SU-DHL-6 (cell line): Measurements from ENCODE around the gene GOPC.

Source experiments
- H2AFZ ChIP-seq: fragments of 200-600 bp; sonication (generic); 2 replicates; pipeline ENCODE4 v1.6.1; 2014; ENCODE audit warnings: low read depth, mild to moderate bottlenecking, moderate library complexity, mixed read lengths, antibody characterized with exemption, low read length; ENCODE audit not compliant: severe bottlenecking
- H3F3A ChIP-seq: fragments of 200-600 bp; shearing (Covaris generic); 2 replicates; pipeline ENCODE4 v1.6.0; 2016; ENCODE audit warnings: antibody characterized with exemption, mild to moderate bottlenecking; ENCODE audit not compliant: insufficient read depth
- H3K27ac ChIP-seq: fragments of 200-600 bp; sonication (generic); 2 replicates; pipeline ENCODE4 v1.5.1; 2016; ENCODE audit warnings: low read depth, mild to moderate bottlenecking, low read length, moderate library complexity, mixed read lengths
- H3K27me3 ChIP-seq: fragments of 200-600 bp; sonication (generic), shearing (Covaris generic); 2 replicates; pipeline ENCODE4 v1.6.0; 2014; ENCODE audit warnings: mild to moderate bottlenecking, low read length
- H3K36me3 ChIP-seq: fragments of 200-600 bp; sonication (generic); 2 replicates; pipeline ENCODE4 v1.6.1; 2014; ENCODE audit warnings: mild to moderate bottlenecking, low read length, mixed read lengths
- H3K4me2 ChIP-seq: fragments of 300-600, 200-600 bp; shearing (Covaris generic), sonication (generic); 2 replicates; pipeline ENCODE4 v1.6.0; 2014; ENCODE audit warnings: low read length, low read depth, mild to moderate bottlenecking; ENCODE audit not compliant: poor library complexity, severe bottlenecking
- H3K4me3 ChIP-seq: fragments of 200-600 bp; sonication (generic); 2 replicates; pipeline ENCODE4 v1.5.1; 2014; ENCODE audit warnings: antibody characterized with exemption, low read length, mild to moderate bottlenecking, mixed read lengths; ENCODE audit not compliant: insufficient read depth, poor library complexity, severe bottlenecking
- H3K79me2 ChIP-seq: fragments of 200-600 bp; sonication (generic); 2 replicates; pipeline ENCODE4 v1.6.1; 2014; ENCODE audit warnings: mild to moderate bottlenecking, low read length, moderate library complexity; ENCODE audit not compliant: insufficient read depth
- H3K9ac ChIP-seq: fragments of 200-600 bp; sonication (generic); 2 replicates; pipeline ENCODE4 v1.7.0; 2014; ENCODE audit warnings: mild to moderate bottlenecking, low read length
- H3K9me2 ChIP-seq: fragments of 200-600 bp; sonication (generic); replicated peaks from 2 replicates; pipeline ENCODE4 v1.6.1; 2014; ENCODE audit warnings: low read length; ENCODE audit not compliant: insufficient read depth
- H3K9me3 ChIP-seq: fragments of 200-600 bp; sonication (generic); 2 replicates; pipeline ENCODE4 v1.6.1; 2014; ENCODE audit warnings: low read length, mixed read lengths; ENCODE audit not compliant: insufficient read depth
- H4K20me1 ChIP-seq: fragments of 200-600 bp; sonication (generic); 2 replicates; pipeline ENCODE4 v1.6.1; 2014; ENCODE audit warnings: low read depth, mild to moderate bottlenecking, antibody characterized with exemption, low read length, moderate library complexity, mixed read lengths
- EZH2phosphoT487 ChIP-seq: fragments of 200-600 bp; sonication (generic), shearing (Covaris generic); conservative IDR thresholded peaks from 2 replicates; pipeline ENCODE4 v1.6.1; 2018; ENCODE audit warnings: mild to moderate bottlenecking, antibody characterized with exemption, low read length, moderate library complexity, mixed read lengths
- TF ChIP-seq, protein P1 (sequence below): fragments of 200-600 bp; sonication (generic); IDR thresholded peaks from one replicate; pipeline ENCODE4 v1.5.1; 2017; ENCODE audit warnings: antibody characterized with exemption, mild to moderate bottlenecking, low read length, moderate library complexity; ENCODE audit not compliant: insufficient read depth, poor library complexity, severe bottlenecking

The GOPC gene

DNA sequence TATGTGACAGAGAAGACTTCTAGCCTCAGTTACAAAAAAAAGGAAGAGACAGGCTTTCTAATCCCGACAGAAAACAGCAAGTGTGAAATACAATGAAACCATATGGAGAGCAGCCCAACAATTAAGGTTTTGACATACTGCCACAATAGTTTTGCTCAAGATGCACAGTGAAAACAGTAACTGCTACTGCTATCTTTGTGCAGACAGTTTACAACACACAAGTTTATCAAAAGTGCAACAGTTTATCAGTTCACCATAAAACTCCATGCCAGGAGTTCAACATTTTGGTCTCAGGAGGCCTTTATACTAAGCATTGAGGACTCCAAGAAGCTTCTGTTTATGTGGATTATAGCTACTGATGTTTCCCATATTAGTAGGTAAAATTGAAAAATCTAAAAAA is 37.6 kb downstream of the GOPC start:
- Histone ChIP-seq H3K4me3 (no peak overlapping the region), H3K4me2 (no peak overlapping the region), H3K9me2 (no peaks in the 10 kb centered on the region), H3K27me3 (no peaks in the 10 kb centered on the region), H3K36me3 (peaks cover 62% of the 10 kb centered on the region), H3K9me3 (no peaks in the 10 kb centered on the region), H3F3A (peaks cover 8% of the 10 kb centered on the region; the same call in 1 of the 2 replicates), H4K20me1 (no peaks in the 10 kb centered on the region), H3K9ac (no peak overlapping the region), H3K27ac (no peak overlapping the region), H3K79me2 (no peaks in the 10 kb centered on the region), H2AFZ (no peak overlapping the region)
- TF ChIP-seq EZH2phosphoT487 = no peak
- TF ChIP-seq, protein P1, sequence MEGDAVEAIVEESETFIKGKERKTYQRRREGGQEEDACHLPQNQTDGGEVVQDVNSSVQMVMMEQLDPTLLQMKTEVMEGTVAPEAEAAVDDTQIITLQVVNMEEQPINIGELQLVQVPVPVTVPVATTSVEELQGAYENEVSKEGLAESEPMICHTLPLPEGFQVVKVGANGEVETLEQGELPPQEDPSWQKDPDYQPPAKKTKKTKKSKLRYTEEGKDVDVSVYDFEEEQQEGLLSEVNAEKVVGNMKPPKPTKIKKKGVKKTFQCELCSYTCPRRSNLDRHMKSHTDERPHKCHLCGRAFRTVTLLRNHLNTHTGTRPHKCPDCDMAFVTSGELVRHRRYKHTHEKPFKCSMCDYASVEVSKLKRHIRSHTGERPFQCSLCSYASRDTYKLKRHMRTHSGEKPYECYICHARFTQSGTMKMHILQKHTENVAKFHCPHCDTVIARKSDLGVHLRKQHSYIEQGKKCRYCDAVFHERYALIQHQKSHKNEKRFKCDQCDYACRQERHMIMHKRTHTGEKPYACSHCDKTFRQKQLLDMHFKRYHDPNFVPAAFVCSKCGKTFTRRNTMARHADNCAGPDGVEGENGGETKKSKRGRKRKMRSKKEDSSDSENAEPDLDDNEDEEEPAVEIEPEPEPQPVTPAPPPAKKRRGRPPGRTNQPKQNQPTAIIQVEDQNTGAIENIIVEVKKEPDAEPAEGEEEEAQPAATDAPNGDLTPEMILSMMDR = no peak

DNA sequence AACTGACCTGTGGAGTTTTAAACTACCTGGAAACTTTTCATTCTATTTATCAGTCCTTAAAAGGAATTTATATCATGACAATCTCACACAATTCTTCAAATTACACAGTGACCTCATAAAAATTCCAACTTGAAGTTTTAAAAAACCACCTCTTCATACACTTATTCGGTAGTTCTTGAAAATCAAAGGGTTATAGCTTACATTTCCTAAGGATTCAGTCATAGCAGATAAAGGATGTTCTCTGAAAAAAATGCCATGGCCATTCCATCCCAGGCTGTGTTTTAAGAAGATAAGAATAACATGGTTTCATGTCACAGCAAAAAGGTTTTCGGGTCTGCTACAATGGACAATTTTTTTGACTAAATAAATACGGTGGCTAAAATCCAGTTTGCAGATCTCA is 41.2 kb downstream of the GOPC start:
- Histone ChIP-seq H3K4me2 (no peak overlapping the region), H3K79me2 (no peaks in the 10 kb centered on the region), H3K27ac (no peak overlapping the region), H3K9ac (no peak overlapping the region), H3K9me2 (no peaks in the 10 kb centered on the region), H3K9me3 (no peaks in the 10 kb centered on the region), H4K20me1 (no peaks in the 10 kb centered on the region), H3K4me3 (no peak overlapping the region), H3K36me3 (peaks cover 33% of the 10 kb centered on the region), H3K27me3 (no peaks in the 10 kb centered on the region), H3F3A (peaks cover 6% of the 10 kb centered on the region; the same call in 1 of the 2 replicates), H2AFZ (no peak overlapping the region)
- TF ChIP-seq EZH2phosphoT487 = no peak
- TF ChIP-seq, protein P1 = no peak

DNA sequence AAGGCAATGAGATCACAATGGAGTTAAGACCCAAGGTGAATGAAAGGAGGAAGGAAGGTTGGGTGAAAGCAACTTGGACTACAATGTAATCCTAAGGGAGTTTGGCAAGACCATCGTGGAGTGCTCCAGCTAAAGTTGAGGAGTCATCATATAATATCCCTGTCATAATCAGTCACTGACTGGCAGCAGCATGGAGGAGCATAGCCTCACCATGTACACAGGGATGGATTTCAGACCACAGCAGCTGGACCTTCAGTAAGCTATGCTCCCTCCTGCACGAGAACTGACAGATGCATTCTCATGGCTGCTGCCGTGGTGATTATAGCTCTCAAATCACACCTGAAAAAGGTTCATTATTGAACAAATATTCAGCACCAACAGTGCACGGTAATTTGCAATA is 43.0 kb downstream of the GOPC start:
- H3K36me3 ChIP-seq = peaks cover 16% of the 10 kb centered on the region
- no peak overlapping the region for H3K27ac ChIP-seq
- H4K20me1 ChIP-seq = no peaks in the 10 kb centered on the region
- TF ChIP-seq EZH2phosphoT487 = no peak
- TF ChIP-seq, protein P1 = no peak
- H3K9me3 ChIP-seq = no peaks in the 10 kb centered on the region
- H3K4me2 ChIP-seq = no peak overlapping the region
- no peaks in the 10 kb centered on the region for H3K79me2 ChIP-seq
- H3K9ac ChIP-seq = no peak overlapping the region
- H2AFZ ChIP-seq = no peak overlapping the region
- H3F3A ChIP-seq = 0 out of 2 replicates have a peak, but pooled peaks cover 6% of the 10 kb centered on the region
- no peaks in the 10 kb centered on the region for H3K9me2 ChIP-seq
- H3K4me3 ChIP-seq = no peak overlapping the region
- H3K27me3 ChIP-seq = no peaks in the 10 kb centered on the region

DNA sequence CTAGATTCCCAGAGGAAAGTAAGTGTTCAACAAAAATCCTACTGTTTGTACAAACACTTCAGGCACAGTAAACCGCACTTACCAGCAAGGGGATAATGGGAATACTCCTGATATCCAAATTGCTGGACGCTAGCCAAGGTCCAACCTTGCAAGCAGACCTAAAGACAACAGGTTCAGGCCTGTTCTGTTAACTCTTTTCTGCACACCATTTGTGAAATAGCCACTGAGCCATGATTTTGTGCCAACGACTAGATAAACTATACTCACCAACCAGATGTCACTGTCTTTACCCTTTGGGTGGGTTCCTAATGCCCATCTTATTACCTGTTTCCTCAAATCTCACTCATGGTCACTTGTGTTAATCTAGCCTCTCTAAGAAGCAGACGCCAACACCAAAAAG is 43.5 kb downstream of the GOPC start:
- Histone ChIP-seq H3K9me2 (no peaks in the 10 kb centered on the region), H3K4me2 (no peak overlapping the region), H2AFZ (no peak overlapping the region), H3K27me3 (no peaks in the 10 kb centered on the region), H3K9ac (no peak overlapping the region), H3F3A (0 out of 2 replicates have a peak, but pooled peaks cover 6% of the 10 kb centered on the region), H4K20me1 (no peaks in the 10 kb centered on the region), H3K27ac (no peak overlapping the region), H3K36me3 (peaks cover 16% of the 10 kb centered on the region), H3K79me2 (no peaks in the 10 kb centered on the region), H3K4me3 (no peak overlapping the region), H3K9me3 (no peaks in the 10 kb centered on the region)
- TF ChIP-seq, protein P1 = no peak
- no peak for TF ChIP-seq EZH2phosphoT487
